ENCODE data around the gene SIGLEC15.

Gene SIGLEC15

GRCh38 chr18:45890606-45891005 is 65.1 kb downstream of the SIGLEC15 start:
- no peak for DNase-seq (ENCODE audit: low spot score)
- TF ChIP-seq CTCF (IDR thresholded peaks at IDR 0.05; ENCODE audit: borderline replicate concordance, control extremely low read depth, extremely low read depth, insufficient read depth, missing control alignments), result no peak
- in situ Hi-C loops (cut with MboI; ENCODE audit: low sequenced_read_pairs, unreplicated experiment), result no loop called here

GRCh38 chr18:45891806-45892205 is 66.3 kb downstream of the SIGLEC15 start:
- TF ChIP-seq CTCF (IDR thresholded peaks at IDR 0.05; ENCODE audit: borderline replicate concordance, control extremely low read depth, extremely low read depth, insufficient read depth, missing control alignments), result no peak
- in situ Hi-C loops (cut with MboI; ENCODE audit: low sequenced_read_pairs, unreplicated experiment), result no loop called here

More at GRCh38 chr18:45891806-45892205, 66.3 kb downstream of the SIGLEC15 start:
- DNase-seq (ENCODE audit: low spot score), result no peak
